GM21381 (cell line): ENCODE results near the gene CDC42.
"Not testable (repeated sequence)": the region's sequence is repeated elsewhere in the genome, so short reads cannot be mapped to it uniquely, and the experiment has no call there.

Experiments used
- ATAC-seq: cut with Tn5 transposase; IDR thresholded peaks from one replicate; pipeline ENCODE4 v1.9.1; 2021; ENCODE audit warnings: mild to moderate bottlenecking, moderate library complexity; ENCODE audit not compliant: unreplicated experiment

The CDC42 gene

DNA sequence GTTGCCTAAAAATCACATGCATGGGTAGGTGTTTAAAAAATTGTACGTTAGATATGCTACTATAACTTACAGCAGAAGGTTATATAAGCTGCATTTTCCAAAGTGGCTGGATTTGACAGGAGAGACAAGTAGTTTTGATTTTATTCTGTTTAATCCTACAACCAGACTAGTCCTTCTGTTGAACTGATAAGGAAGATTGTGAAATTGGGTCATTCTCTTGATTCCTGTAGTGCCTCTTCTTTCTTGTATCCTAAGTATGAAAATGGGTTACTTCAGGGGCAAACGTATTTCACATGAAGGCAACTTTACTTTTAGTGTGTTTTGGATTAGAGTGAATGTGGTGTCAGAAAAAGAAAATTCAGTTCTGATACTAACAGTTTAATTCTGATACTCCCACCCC is 19.0 kb downstream of the CDC42 start:
- no peak for ATAC-seq

DNA sequence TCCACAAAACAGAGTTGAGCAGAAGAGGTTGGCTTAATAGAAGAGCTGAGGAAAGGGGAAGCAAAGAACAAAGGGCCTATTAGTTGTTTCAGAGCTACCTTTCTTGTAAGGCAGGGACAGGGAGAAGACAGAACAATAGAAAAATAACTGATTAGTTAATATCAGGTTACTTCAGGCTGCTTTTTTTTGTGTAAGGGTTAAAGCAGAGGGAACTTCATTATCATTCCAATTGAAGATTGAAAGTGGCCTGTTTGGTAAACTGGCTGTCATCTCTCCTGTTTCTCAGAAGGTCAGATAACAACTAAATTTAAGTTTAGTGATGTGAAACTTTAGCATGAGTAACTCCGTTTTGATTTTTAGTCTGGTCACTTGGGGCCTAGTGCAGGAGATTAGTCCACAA is 22.3 kb downstream of the CDC42 start:
- ATAC-seq, result no peak

DNA sequence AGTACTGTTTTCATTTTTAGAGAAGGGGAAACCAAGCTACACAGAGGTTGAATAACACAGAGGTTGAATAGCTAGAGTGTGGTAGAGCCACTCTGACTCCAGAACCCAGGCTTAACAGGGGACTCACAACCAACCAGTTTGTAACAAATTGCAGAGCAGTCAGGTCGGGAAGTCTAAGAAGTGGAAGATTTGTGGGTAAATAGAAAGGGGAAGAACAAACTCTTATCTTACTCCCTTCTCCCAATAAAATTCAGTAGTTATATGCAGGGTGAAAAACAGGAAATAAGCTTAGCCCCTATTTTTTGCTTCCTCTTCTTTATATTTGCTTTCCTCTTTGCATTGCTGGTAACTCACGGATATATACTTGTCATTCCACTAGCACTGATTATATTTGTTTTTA is 23.2 kb downstream of the CDC42 start:
- no peak for ATAC-seq

DNA sequence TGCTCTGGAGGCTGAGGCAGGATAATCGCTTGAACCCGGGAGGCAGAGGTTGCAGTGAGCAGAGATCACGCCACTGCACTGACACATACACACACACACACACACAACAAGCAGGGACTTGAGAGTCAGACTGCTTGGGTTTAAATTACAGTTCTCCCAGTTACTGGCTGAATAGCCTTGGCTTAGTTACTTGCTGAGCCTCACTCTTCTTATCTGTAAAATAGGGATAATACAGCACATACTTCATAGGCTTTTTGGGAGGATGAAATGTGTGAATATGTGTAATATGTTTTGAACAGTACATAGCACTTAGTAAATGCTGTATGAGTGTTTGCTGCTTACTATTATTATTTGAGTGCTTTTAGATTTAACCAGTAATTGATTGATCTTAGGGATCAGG is 23.8 kb downstream of the CDC42 start:
- ATAC-seq, result no peak

DNA sequence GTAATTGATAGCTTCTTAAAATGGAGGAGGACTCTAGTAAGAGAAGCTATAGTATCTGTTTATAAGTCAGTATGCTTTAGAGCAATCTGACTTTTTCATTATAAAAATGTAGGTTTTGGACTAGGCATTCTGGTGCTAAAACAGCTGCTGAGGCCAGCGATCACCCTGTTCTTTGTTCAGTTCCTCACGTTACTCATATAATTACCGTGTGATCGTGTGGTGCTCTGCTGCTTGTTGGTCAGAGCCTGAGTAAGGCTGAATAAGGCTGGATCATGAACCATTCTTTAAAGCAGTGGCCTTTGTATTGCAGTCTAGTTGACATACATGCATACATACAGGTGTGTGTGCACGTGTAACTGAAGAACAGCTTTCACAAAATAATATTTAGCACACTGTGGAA is 25.2 kb downstream of the CDC42 start:
- ATAC-seq, result no peak

DNA sequence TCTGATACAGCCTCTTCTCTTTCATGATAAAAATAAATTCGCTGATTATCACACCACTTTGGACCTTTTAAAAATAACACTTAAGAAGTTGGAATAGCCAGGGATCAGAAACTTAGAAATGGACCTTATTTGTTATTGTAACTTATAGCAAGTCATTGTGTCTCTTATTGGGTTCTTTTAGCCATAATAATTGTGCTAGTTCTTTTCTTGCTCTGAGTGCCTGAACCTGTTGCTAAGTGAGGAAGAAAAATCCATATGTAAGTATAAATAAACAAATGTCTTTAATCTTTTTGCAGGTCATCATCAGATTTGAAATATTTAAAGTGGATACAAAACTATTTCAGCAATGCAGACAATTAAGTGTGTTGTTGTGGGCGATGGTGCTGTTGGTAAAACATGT is 25.6 kb downstream of the CDC42 start:
- no peak for ATAC-seq

DNA sequence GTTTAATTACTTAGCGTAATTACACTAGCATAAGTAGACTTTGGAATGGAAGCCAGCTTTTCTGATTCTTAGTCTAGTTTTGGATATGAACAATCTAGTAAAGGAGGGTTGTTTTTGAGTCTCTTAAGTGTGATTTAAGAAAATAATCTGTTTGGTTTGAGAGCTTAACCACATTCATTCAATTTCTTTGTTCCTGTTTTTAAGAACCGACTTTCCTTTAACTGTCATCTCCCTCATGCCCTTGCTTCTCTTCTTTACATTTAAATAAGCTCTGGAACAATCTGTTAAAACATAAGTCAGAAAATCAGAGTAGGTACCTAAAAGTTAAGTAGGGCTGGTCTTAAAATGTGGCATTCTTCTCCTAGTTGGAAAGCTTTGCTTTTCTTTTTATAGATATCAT is 27.7 kb downstream of the CDC42 start:
- no peak for ATAC-seq

DNA sequence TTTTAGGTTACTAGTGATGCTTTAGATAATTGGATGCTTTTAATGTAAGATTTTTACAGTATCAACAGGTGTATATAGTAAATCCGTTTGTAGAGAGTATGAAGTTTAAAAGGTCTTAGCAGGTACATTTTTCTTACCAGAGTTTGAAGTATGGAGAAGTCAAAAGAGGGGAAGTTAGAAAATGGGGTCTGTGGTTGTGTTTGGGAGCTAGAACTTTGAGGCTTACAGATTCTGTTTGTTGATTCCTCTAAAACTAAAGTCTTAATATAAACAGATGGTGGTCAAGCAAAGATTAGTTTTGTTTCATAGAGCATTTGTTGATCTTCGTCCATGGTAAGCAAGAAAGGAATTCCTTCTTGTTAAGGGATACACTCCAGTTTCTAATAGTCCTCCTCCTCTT is 35.8 kb downstream of the CDC42 start:
- no peak for ATAC-seq

DNA sequence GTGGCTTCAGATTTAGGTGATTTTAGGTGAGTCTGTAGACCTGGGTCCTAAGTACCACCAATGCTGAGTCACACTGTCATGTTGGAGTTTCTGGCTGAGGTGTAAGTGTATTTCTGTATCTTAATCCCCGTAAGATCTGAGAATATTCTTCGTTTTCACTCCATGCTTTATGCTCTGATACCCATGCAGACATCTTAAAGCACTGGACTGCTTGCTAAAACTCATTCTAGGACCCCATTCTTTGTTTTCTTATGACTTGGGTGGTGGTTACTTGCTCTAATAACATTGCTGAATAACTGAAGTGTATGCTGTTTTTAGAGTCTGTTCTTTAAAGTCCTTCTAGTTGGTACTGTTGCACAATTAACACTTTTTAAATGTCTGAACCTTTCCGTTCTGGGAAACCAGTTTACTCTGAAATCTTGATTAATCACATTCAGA is 36.6 kb downstream of the CDC42 start:
- ATAC-seq, result no peak

DNA sequence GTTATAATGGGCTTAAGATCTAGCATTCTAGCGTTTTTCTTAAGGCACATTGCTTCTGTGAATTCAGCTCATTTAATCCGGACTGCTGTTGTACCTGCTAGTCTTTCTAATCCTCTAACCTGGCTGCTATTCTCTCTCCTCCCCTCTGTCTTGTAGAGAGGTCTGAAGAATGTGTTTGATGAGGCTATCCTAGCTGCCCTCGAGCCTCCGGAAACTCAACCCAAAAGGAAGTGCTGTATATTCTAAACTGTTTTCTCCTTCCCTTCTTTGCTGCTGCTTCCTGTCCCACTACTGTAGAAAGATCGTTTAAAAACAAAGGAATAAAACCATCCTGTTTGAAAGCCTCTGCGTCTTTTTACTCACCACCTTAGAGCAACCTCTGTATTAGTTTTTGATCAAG is 37.3 kb downstream of the CDC42 start:
- ATAC-seq, result no peak

DNA sequence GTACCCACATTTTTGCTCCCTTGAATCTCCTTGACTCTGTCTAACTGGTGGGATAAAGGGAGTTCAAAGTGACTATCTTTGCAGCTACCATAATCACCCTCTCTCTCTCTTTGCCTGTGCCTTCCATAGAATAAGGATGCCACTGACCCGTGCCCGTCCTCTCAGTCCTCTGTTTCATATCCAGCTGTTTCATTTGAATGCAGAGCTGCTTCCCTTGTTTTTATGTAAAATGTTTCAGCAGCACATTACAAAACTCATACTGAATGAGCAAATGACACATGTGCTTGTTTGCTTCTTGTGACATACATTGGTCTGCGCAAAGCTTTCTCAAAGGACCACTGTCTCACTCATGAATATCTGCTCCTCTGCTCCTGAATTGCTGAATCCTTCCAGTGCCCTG is 38.4 kb downstream of the CDC42 start:
- no peak for ATAC-seq

DNA sequence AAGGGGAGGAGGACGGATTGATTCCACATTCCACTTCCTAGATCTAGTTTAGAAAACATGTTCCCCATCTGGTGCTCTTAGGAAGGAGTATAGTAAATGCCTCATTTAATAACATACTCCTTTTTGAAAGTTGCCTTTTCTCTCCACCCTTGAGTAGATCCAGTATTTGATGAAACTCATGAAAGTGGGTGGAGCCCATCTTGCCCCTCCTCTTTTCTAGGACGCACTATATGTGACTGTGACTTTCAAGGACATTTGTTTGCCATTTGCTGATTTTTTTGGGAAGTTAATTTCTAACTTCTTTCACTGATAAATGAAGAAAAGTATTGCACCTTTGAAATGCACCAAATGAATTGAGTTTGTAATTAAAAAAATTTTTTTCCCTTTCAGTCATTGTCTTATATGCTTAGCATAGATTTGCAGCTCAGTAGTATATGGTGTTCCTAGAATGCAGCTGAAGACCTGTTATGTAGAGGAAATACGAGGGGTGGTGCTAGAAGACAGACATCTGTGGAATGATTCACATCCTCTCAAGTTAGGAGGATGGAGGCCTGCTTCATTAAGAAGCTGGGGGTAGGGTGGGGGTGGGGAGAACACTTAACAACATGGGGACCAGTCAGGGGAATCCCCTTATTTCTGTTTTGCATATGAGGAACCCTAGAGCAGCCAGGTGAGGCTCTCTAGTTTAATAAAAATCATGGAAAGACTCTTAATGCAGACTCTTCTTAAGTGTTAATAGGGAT is 39.7 kb downstream of the CDC42 start:
- not testable (repeated sequence) for ATAC-seq

DNA sequence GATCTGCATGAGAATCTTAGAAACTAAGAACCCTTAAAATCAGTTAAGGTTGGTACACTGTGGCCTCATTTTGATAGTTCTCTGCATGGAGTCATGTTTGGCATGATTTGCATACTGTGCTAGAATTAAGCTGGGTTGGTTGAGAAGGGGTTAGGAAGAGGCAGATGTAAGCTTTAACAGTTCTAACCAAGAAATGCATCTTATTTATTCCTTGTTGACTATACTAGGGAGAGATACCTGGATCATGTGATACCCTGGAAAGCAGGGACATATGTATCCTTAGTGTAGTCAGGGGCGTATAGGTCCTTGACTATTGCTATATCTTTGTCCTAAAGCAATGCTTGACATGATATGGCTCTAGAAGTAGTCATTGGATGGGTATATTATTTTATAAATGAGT is 41.0 kb downstream of the CDC42 start:
- no peak for ATAC-seq

DNA sequence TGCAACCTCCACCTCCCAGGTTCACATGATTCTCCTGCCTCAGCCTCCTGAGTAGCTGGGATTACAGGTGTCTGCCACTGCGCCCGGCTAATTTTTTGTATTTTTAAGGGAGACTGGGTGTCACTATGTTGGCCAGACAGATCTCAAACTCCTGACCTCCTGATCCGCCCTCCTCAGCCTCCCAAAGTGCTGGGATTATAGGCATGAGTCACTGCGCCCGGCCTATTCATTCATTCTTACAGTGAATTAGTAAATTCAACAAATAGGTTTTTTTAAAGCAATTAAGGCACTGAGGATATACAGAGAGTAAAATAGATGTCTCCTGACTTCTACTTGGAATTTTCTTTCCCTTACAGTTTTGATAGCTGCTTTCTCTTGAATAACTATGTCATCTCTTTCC is 43.5 kb downstream of the CDC42 start:
- ATAC-seq, result no peak

DNA sequence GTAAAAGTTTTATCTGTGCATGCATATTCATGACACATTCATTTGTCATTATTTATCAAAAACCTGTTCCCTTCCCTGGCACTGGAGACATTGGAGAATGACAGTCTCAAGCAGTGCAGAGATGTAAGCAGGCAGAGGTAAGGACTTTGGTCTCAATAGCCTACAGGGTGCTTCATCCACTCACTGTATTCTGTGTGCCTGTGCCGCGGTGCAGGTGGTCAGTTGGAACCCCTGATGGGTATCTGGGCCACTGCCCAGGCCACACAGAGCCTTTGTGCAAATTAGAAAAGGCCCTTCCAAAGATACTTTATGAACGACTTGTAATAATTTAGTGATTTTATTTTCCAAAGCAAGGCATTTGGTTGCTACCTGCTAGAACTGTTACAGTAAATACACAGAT is 44.0 kb downstream of the CDC42 start:
- no peak for ATAC-seq

DNA sequence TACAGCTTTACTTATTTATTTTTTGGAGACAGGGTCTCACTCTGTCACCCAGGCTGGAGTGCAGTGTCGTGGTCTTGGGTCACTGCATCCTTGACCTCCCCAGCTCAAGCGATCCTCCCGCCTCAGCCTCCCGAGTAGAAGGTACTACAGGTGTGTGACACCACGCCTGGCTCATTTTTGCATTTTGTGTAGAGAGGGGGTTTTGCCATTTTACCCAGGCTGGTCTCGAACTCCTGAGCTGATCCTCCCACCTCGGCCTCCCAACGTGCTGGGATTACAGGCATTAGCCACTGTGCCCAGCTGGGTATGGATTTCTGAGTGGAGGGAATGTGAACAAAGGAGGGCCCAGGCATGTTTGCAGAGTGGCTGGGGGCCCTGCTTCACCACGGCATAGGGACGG is 46.2 kb downstream of the CDC42 start:
- ATAC-seq, result no peak

DNA sequence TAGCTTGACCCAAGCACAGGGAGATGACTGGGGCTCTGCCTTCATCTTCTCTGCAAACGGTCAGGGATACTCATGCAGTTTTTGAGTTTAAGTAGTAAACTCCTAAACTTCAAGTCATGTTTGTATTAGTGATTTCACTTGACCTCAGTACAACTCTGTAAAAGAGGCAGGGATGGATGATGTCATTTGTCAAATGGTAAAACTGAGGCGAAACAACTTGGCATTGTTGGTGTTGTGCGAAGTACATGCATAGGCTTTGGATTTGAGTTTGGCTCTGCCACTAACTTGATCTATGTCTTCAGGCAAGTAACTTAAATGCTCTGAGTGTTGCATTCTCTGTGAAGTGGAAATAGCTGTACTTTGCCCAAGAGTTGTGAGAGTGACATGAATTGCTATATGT is 47.7 kb downstream of the CDC42 start:
- no peak for ATAC-seq

DNA sequence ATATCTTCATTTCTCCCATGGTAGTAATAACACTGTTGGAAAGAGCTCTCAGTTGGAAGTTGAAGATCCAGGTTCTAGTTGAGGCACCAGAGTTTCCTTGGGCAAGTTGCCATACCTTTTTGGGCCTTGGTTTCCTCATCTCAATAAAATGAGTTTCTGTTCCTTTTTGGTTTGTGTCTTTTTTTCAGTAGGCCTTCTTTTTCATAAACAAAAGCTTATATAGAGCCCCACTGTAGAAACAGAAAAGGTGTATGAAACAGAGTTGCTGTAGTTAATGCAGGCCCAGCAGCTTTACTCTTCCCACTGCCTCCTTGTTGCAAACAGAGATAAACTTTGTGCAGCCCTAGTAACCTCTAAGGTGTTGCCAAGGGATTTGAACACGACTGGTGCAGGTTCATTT is 48.7 kb downstream of the CDC42 start:
- ATAC-seq, result no peak

DNA sequence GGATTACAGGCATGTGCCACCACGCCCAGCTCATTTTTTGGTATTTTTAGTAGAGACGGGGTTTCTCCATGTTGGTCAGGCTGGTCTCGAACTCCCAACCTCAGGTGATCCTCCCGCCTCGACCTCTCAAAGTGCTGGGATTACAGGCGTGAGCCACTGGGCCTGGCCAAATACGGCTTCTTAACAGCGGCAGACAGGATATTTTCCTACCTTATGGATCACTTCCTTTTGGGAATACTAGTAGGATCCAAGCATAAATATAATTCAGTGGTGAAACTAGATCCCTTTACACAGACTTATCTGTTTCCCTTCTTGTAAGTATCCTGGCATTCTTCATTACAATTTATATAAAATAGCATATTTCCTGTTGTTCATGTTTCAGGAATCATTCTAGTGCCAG is 49.5 kb downstream of the CDC42 start:
- ATAC-seq, result no peak

DNA sequence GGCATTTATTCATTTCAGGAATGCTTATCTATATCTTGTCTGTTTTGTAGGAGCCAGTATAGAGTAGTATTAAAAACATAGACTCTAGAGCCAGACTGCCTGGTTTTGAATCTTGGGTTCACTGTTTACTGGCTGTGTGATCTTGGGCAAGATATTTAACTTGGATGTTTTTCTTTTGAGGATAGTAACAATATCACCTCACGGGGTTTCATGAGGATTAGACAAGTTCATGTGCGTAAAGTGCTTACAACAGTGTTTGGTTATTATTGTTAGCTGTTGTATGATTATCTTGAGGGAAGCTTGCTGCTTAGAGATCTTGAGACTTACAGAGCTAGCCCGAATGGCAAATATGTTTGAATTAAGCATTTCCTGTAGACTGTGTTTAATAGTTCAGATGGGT is 50.2 kb downstream of the CDC42 start:
- ATAC-seq, result no peak

DNA sequence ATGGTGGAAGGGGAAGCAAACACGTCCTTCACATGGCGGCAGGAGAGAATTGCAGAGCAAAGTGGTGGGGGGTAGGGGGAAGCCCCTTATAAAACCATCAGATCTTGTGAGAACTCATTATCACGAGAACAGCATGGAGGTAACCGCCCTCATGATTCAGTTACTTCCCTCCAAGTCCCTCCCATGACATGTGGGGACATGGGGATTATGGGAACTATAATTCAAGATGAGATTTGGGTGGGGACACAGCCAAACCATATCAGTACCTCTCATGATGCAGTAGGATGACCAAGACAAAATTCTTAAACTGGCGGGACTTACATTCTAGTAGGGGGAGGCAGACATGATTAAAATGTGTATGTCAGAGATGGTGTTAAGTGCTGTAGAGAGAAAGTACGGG is 51.6 kb downstream of the CDC42 start:
- no peak for ATAC-seq

DNA sequence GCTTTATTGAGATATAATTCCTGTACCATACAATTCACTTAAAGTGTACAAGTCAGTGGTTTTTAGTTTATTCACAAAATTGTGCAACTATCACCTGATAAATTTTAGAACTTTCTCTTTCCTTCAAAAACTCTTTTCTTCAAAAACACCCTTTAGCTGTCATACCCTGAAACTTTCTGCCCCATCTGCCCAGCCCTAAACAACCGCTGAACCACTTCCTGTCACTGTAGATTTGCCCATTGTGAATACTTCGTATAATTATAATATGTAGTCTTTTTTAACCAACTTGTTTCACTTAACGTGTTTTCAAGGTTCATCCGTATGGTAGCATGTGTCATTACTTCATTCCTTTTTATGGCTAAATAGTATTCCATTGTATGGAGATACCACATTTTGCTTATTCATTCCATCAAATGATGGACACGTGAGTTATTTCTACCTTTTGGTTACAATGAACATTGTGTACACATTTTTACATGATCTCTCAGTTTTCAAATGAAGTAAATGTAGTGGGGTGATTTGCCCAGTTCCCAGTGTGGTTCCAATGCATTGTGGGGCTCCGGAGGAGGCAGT is 52.4 kb downstream of the CDC42 start:
- no peak for ATAC-seq

DNA sequence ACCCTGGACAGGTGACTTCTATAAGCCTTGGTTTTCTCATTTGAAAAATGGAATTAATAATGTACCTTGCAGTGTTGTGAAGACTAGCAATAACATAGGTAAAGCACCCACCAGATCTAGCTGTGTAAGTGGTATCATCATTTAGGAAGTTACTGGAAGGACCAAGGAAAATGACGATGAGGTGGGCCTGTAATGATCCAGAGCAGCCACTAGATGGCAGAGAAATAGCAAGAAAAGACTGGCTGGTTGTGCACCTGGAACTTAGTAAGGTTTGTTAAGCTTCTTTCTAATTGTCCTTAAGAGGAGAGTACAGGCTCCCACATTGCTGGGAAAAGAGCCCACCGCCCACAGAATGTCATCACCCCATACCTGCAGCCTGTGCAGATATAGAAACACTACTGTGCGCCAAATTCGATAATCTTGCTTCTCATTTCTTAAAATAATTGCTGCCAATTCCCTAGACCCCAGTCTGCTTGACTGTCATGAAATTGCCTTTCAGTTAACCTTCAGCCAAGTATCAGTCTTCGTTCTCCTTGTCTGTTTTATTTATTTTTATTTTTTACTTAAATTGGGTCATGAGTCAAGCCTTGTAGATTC is 53.2 kb downstream of the CDC42 start:
- no peak for ATAC-seq
